GM23338 (cell line): Measurements from ENCODE around the gene SETD1A. TPM values are rescaled to one million over a fixed set of nuclear protein-coding genes. Genes with fewer than 3 reads are reported as not detected.

Experiments
- ATAC-seq: fragments of 200-7000 bp; cut with Tn5 transposase; 3 replicates; pipeline ENCODE4 v1.9.1; 2020
- DNase-seq: peaks from one replicate; pipeline ENCODE4 v3.0.0-alpha.2; 2015; ENCODE audit warnings: low spot score
- H2AFZ ChIP-seq: fragments of 200-600 bp; sonication (generic); 2 replicates; pipeline ENCODE4 v1.8.0; 2016; ENCODE audit warnings: antibody characterized with exemption, mild to moderate bottlenecking, moderate library complexity
- H3F3A ChIP-seq: fragments of 200-600 bp; sonication (generic); replicated peaks from 2 replicates; pipeline ENCODE4 v1.8.0; 2017; ENCODE audit warnings: antibody characterized with exemption, mixed run types, low read depth
- H3K27ac ChIP-seq: fragments of 200-600 bp; sonication (generic); 2 replicates; pipeline ENCODE4 v1.6.1; 2016; ENCODE audit warnings: low read depth
- H3K27me3 ChIP-seq: fragments of 200-600 bp; sonication (generic); 2 replicates; pipeline ENCODE4 v1.8.0; 2016; ENCODE audit warnings: mild to moderate bottlenecking, mixed run types, moderate library complexity; ENCODE audit not compliant: insufficient read depth
- H3K36me3 ChIP-seq: fragments of 200-600 bp; sonication (generic); 2 replicates; pipeline ENCODE4 v1.8.0; 2016; ENCODE audit warnings: mild to moderate bottlenecking; ENCODE audit not compliant: insufficient read depth
- H3K4me1 ChIP-seq: fragments of 200-600 bp; sonication (generic); 2 replicates; pipeline ENCODE4 v1.8.0; 2016; ENCODE audit warnings: mild to moderate bottlenecking, moderate library complexity; ENCODE audit not compliant: insufficient read depth
- H3K4me2 ChIP-seq: fragments of 200-600 bp; sonication (generic); 2 replicates; pipeline ENCODE4 v1.7.1; 2017; ENCODE audit warnings: mixed run types
- H3K4me3 ChIP-seq: fragments of 200-600 bp; sonication (generic); 2 replicates; pipeline ENCODE4 v1.6.1; 2016; ENCODE audit warnings: mixed run types
- H3K79me2 ChIP-seq: fragments of 200-600 bp; sonication (generic); replicated peaks from 2 replicates; pipeline ENCODE4 v1.8.0; 2017; ENCODE audit warnings: mild to moderate bottlenecking; ENCODE audit not compliant: insufficient read depth
- H3K9me2 ChIP-seq: fragments of 200-600 bp; sonication (generic); 2 replicates; pipeline ENCODE4 v1.8.0; 2017; ENCODE audit not compliant: insufficient read depth
- H4K20me1 ChIP-seq: fragments of 200-600 bp; sonication (generic); replicated peaks from 2 replicates; pipeline ENCODE4 v1.8.0; 2017; ENCODE audit warnings: mild to moderate bottlenecking; ENCODE audit not compliant: insufficient read depth
- H3K27ac Mint-ChIP-seq: 2 replicates; pipeline ENCODE4 v1.8.0; 2020; ENCODE audit warnings: inconsistent platforms, mild to moderate bottlenecking, moderate library complexity, mixed read lengths
- H3K27me3 Mint-ChIP-seq: 3 replicates; pipeline ENCODE4 v1.8.0; 2022; ENCODE audit warnings: low read depth, mild to moderate bottlenecking, moderate library complexity, mixed read lengths, inconsistent platforms; ENCODE audit not compliant: insufficient read depth, poor library complexity
- H3K36me3 Mint-ChIP-seq: 3 replicates; pipeline ENCODE4 v1.8.0; 2021; ENCODE audit warnings: low read depth, mild to moderate bottlenecking, inconsistent platforms, moderate library complexity, mixed read lengths
- H3K4me1 Mint-ChIP-seq: 3 replicates; pipeline ENCODE4 v1.8.0; 2020; ENCODE audit warnings: mild to moderate bottlenecking, inconsistent platforms, mixed read lengths
- H3K4me3 Mint-ChIP-seq: 3 replicates; pipeline ENCODE4 v1.8.0; 2021; ENCODE audit warnings: moderate library complexity, mild to moderate bottlenecking, inconsistent platforms, mixed read lengths
- H3K9me3 Mint-ChIP-seq: 3 replicates; pipeline ENCODE4 v1.8.0; 2020; ENCODE audit warnings: moderate library complexity, mild to moderate bottlenecking, inconsistent platforms, mixed read lengths
- ETS1 ChIP-seq: IDR thresholded peaks from 2 replicates; pipeline ENCODE4 v1.6.1; 2016; ENCODE audit warnings: antibody characterized with exemption
- EZH2 ChIP-seq: fragments of 200-600 bp; sonication (generic); IDR thresholded peaks from one replicate; pipeline ENCODE4 v1.8.0; 2017; ENCODE audit warnings: antibody characterized with exemption, mild to moderate bottlenecking, low read depth; ENCODE audit not compliant: unreplicated experiment
- JUNB ChIP-seq: IDR thresholded peaks from one replicate; pipeline ENCODE4 v1.6.1; 2016; ENCODE audit warnings: antibody characterized with exemption; ENCODE audit not compliant: unreplicated experiment
- POLR2AphosphoS5 ChIP-seq: IDR thresholded peaks from 2 replicates; pipeline ENCODE4 v1.6.1; 2016; ENCODE audit warnings: antibody characterized with exemption, low read depth
- ZNF331 ChIP-seq: fragments of 250-450 bp; sonication (Bioruptor Pico); IDR thresholded peaks from 2 replicates; pipeline ENCODE4 v1.5.0; 2020; ENCODE audit warnings: low read depth, mild to moderate bottlenecking, moderate library complexity
- polyA plus RNA-seq: library from polyadenylated mRNA; unstranded; fragments of >200 nt; fragmentation: Nextera tagmentation; extraction: Ambion mirVana; gene quantifications from 2 replicates; pipeline ENCODE4 v1.2.1, GENCODE V29; 2016
- total RNA-seq: library from RNA; depleted of rRNA; stranded (reverse); fragments of >200 nt; shearing (Covaris generic); gene quantifications from 2 replicates; pipeline ENCODE4 v1.2.3, GENCODE V29; 2014
- TF ChIP-seq, protein P1 (sequence below): fragments of 250-450 bp; sonication (Bioruptor Pico); IDR thresholded peaks from 2 replicates; pipeline ENCODE4 v1.5.0; 2020; ENCODE audit warnings: mild to moderate bottlenecking, moderate library complexity
- TF ChIP-seq, protein P2 (sequence below), 2 experiments: fragments of 200-600 bp in 1 of 2; sonication (generic) in 1 of 2; conservative IDR thresholded peaks; 2 replicates each; pipeline versions ENCODE4 v1.5.1 to v1.6.1; 2016 to 2017; ENCODE audit warnings: antibody characterized with exemption in 2 of 2, low read depth in 2 of 2, mild to moderate bottlenecking in 2 of 2, moderate library complexity in 1 of 2

Gene SETD1A
- total and polyA plus RNA-seq, 2 experiments from 2014 or later = 10.8 to 21.9 TPM

DNA sequence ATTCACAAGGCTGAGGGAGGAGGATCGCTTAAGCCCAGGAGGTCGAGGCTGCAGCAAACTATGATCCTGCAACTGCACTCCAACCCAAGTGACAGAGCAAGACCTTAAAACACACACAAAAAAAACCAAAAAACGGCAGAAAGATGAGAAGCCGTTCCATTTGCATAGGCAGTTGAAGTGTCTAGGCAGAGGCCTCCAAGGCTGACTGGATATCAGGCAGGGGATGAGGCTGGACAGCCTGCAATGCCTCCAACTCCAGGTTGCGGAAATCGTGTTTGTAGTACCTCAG is 36.2 kb upstream of the SETD1A start:
- Mint-ChIP-seq H3K4me3 (peak overlapping the region; percentile 99), H3K9me3 (no peaks in the 10 kb centered on the region), H3K27ac (no peak overlapping the region), H3K4me1 (peaks cover 12% of the 10 kb centered on the region), H3K36me3 (peaks cover 6% of the 10 kb centered on the region), H3K27me3 (peaks cover 21% of the 10 kb centered on the region)
- H3K79me2 ChIP-seq = peaks cover 18% of the 10 kb centered on the region
- H3K27me3 ChIP-seq = no peaks in the 10 kb centered on the region
- no peak overlapping the region for H3K27ac ChIP-seq
- H2AFZ ChIP-seq = no peak overlapping the region
- no peaks in the 10 kb centered on the region for H3K9me2 ChIP-seq
- no peak for ATAC-seq
- no peak for DNase-seq
- TF ChIP-seq, protein P1, sequence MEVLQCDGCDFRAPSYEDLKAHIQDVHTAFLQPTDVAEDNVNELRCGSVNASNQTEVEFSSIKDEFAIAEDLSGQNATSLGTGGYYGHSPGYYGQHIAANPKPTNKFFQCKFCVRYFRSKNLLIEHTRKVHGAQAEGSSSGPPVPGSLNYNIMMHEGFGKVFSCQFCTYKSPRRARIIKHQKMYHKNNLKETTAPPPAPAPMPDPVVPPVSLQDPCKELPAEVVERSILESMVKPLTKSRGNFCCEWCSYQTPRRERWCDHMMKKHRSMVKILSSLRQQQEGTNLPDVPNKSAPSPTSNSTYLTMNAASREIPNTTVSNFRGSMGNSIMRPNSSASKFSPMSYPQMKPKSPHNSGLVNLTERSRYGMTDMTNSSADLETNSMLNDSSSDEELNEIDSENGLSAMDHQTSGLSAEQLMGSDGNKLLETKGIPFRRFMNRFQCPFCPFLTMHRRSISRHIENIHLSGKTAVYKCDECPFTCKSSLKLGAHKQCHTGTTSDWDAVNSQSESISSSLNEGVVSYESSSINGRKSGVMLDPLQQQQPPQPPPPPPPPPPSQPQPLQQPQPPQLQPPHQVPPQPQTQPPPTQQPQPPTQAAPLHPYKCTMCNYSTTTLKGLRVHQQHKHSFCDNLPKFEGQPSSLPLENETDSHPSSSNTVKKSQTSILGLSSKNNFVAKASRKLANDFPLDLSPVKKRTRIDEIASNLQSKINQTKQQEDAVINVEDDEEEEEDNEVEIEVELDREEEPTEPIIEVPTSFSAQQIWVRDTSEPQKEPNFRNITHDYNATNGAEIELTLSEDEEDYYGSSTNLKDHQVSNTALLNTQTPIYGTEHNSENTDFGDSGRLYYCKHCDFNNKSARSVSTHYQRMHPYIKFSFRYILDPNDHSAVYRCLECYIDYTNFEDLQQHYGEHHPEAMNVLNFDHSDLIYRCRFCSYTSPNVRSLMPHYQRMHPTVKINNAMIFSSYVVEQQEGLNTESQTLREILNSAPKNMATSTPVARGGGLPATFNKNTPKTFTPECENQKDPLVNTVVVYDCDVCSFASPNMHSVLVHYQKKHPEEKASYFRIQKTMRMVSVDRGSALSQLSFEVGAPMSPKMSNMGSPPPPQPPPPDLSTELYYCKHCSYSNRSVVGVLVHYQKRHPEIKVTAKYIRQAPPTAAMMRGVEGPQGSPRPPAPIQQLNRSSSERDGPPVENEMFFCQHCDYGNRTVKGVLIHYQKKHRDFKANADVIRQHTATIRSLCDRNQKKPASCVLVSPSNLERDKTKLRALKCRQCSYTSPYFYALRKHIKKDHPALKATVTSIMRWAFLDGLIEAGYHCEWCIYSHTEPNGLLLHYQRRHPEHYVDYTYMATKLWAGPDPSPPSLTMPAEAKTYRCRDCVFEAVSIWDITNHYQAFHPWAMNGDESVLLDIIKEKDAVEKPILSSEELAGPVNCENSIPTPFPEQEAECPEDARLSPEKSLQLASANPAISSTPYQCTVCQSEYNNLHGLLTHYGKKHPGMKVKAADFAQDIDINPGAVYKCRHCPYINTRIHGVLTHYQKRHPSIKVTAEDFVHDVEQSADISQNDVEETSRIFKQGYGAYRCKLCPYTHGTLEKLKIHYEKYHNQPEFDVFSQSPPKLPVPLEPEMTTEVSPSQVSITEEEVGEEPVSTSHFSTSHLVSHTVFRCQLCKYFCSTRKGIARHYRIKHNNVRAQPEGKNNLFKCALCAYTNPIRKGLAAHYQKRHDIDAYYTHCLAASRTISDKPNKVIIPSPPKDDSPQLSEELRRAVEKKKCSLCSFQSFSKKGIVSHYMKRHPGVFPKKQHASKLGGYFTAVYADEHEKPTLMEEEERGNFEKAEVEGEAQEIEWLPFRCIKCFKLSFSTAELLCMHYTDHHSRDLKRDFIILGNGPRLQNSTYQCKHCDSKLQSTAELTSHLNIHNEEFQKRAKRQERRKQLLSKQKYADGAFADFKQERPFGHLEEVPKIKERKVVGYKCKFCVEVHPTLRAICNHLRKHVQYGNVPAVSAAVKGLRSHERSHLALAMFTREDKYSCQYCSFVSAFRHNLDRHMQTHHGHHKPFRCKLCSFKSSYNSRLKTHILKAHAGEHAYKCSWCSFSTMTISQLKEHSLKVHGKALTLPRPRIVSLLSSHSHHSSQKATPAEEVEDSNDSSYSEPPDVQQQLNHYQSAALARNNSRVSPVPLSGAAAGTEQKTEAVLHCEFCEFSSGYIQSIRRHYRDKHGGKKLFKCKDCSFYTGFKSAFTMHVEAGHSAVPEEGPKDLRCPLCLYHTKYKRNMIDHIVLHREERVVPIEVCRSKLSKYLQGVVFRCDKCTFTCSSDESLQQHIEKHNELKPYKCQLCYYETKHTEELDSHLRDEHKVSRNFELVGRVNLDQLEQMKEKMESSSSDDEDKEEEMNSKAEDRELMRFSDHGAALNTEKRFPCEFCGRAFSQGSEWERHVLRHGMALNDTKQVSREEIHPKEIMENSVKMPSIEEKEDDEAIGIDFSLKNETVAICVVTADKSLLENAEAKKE (CRISPR knock-in tag) = no peak
- TF ChIP-seq JUNB (no peak), EZH2 (no peak), ZNF331 (CRISPR knock-in tag) (no peak)
- H3K36me3 ChIP-seq = no peaks in the 10 kb centered on the region
- peaks cover 5% of the 10 kb centered on the region; the same call in 1 of the 2 replicates for H3F3A ChIP-seq
- H3K4me2 ChIP-seq = no peak overlapping the region
- peak overlapping the region; percentile 18; the same call in 1 of the 2 replicates for H3K4me3 ChIP-seq
- H4K20me1 ChIP-seq = peaks cover 4% of the 10 kb centered on the region; the same call in 1 of the 2 replicates
- peaks cover 8% of the 10 kb centered on the region; the same call in 1 of the 2 replicates for H3K4me1 ChIP-seq

DNA sequence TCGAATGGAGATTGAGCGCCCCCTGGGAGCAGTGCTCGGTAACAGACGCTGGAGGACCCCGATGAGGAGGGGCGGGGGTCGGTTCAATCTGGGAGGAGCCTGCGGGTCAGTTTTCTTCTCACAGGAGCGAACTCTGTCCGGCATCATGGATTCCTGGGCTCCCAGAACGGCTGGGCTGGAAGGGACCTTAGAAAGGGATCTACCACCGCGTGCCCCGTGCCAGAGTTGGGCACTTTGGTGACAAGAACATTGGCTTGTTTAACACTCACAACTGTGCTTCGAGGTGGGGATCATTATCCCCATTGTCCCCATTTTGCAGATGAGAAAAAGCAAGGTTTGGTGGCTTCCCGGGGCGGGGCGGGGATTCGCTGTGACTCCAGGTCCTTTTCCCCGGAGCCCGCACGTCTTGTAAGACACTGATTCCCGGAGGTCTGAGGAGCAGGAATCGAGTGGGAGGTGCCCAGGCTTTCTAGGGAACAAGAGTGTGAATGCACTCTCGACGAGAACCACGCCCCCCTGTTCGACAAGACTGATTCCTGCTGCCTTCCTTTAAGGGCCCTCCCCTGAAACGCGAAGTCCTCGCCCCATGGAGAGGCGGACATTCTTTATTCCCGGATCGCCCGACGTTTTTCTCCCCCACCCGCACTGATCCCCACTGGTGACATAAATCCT is 35.7 kb upstream of the SETD1A start:
- H3K27ac ChIP-seq = peak overlapping the region; percentile 94
- Mint-ChIP-seq H3K4me3 (peak overlapping the region; percentile 99), H3K36me3 (peaks cover 6% of the 10 kb centered on the region), H3K9me3 (no peaks in the 10 kb centered on the region), H3K4me1 (peaks cover 11% of the 10 kb centered on the region), H3K27me3 (peaks cover 21% of the 10 kb centered on the region), H3K27ac (peak overlapping the region; percentile 99)
- H3K9me2 ChIP-seq = no peaks in the 10 kb centered on the region
- no peaks in the 10 kb centered on the region for H3K27me3 ChIP-seq
- H3F3A ChIP-seq = peaks cover 5% of the 10 kb centered on the region; the same call in 1 of the 2 replicates
- no peaks in the 10 kb centered on the region; the same call in 1 of the 2 replicates for H3K36me3 ChIP-seq
- no peak overlapping the region for H2AFZ ChIP-seq
- peak overlapping the region; percentile 86 for H3K4me2 ChIP-seq
- peak; percentile 99 for DNase-seq
- peak; percentile 30 for ATAC-seq
- peak overlapping the region; percentile 76 for H3K4me3 ChIP-seq
- TF ChIP-seq ETS1 = no peak
- TF ChIP-seq POLR2AphosphoS5 = peak; percentile 47
- TF ChIP-seq, protein P2, sequence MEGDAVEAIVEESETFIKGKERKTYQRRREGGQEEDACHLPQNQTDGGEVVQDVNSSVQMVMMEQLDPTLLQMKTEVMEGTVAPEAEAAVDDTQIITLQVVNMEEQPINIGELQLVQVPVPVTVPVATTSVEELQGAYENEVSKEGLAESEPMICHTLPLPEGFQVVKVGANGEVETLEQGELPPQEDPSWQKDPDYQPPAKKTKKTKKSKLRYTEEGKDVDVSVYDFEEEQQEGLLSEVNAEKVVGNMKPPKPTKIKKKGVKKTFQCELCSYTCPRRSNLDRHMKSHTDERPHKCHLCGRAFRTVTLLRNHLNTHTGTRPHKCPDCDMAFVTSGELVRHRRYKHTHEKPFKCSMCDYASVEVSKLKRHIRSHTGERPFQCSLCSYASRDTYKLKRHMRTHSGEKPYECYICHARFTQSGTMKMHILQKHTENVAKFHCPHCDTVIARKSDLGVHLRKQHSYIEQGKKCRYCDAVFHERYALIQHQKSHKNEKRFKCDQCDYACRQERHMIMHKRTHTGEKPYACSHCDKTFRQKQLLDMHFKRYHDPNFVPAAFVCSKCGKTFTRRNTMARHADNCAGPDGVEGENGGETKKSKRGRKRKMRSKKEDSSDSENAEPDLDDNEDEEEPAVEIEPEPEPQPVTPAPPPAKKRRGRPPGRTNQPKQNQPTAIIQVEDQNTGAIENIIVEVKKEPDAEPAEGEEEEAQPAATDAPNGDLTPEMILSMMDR (conservative IDR thresholded peaks at IDR 0.05; ENCODE audit: low read depth in 2 of 2) = peak; percentile 94 to 95
- peaks cover 4% of the 10 kb centered on the region; the same call in 1 of the 2 replicates for H4K20me1 ChIP-seq
- H3K4me1 ChIP-seq = peaks cover 7% of the 10 kb centered on the region; the same call in 1 of the 2 replicates
- peaks cover 18% of the 10 kb centered on the region for H3K79me2 ChIP-seq
